Esophagus squamous epithelium (tissue), 4 donors: ENCODE results near the gene ALG9.

ENCODE experiments used
- CTCF ChIP-seq, 6 experiments: fragments of 450-650 bp in 4 of 6; fragments of 200-600 bp in 2 of 6; sonication (generic) in 2 of 6; IDR thresholded peaks; one replicate each; pipeline ENCODE4 v1.5.1; 2016 to 2019; ENCODE audit warnings: antibody characterized with exemption in 6 of 6, mild to moderate bottlenecking in 4 of 6, moderate library complexity in 4 of 6
- POLR2A ChIP-seq, 4 donors: fragments of 450-650 bp; IDR thresholded peaks; one replicate each; pipeline ENCODE4 v1.6.1; 2017; ENCODE audit warnings: antibody characterized with exemption in 4 of 4, mild to moderate bottlenecking in 4 of 4, moderate library complexity in 3 of 4

- TF ChIP-seq CTCF (IDR thresholded peaks at IDR 0.05) (no peak), POLR2A (IDR thresholded peaks at IDR 0.05) (no peak)
These were observed 41.2 kb upstream of the ALG9 start, which contains the start of gene HSPB2 for GRCh38 chr11:111912535-111912934.
